ENCODE results near the gene BCORL1.

BCORL1 gene

DNA sequence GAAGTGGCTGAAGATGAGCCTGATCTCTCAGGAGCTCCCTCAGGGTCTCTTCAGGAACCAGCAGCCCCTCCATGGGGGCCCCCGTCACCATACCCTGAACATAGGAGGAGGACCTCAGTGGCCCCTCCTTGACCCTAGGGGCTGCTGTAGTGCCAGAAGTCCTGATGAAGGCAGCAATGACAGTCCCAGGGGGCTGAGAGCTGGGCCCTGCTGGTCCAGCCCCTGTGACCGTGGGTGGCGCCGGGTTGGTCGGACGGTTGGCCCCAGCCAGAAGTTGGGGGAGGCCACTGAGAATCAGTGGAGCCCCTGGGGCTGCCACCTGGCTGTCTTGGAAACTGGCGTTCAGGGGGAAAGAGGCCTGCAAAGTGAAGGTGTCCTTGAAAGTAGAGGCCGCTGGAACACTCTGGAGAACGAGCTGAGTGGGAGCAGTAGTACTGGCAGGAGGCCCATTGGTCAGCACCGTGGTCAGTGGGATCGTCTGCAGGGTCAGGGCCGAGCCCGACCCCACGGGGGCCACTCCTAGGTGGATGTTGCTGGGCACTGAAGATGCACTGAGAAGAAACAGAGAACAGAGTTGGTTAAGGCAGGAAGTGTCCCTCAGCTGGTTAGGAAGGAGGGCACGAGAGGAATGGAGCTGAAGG, 84.7 kb downstream of the BCORL1 start:
- DNase-seq, result no peak

DNA sequence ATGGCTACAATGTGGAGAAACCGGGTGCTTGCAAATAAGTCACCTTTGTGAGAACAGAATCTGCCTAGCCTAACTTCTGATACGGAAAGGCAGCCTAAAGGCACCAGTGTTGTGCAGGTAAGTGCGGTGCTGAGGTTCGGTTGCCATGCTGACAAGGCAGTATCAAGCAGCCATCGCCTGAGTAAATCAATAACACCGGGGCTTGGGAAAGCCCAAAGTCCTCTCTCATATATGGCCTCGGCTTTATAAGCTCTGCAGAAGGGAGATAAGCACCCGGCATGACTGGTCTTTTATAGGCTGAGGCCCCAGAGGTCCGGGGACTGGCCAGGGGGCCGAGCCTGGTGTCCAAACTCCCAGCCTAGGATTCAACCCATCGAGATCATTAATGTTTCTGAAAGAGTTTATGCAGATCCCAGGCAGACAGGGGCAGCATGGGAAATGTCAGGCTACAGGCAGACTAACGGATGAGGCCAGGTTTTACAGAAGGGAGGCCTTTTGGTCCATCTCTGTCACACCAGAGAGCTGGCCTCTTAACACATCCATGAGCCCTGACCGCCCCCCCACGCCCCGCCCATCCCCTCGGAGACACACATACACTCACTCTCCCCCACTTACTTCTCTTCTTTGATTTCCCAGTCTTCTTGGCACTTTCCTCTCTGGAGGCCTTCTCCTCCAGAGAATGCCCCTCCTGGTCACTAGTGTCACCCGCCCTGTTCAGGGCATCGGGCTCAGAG, 89.3 kb downstream of the BCORL1 start:
- DNase-seq, result no peak

DNA sequence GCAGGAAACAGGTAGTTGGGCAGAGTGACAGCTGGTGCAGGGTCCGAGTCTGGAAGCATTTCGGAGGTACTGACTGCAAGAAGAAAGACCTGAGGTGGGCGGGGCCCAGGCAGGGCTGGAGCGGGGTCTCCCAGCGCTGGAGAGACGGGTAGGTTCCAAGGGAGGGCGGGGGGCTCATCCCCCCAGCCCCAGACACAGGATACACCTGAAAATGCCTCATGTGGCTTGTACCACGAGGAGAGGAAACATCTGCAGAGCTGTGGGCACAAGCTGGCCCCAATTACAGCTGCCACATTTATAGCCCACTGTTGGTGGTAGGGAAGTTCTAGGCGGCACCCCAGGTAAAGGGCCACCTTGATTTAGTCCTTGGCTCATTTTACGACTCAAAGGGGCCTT, 89.9 kb downstream of the BCORL1 start:
- DNase-seq, result no peak

DNA sequence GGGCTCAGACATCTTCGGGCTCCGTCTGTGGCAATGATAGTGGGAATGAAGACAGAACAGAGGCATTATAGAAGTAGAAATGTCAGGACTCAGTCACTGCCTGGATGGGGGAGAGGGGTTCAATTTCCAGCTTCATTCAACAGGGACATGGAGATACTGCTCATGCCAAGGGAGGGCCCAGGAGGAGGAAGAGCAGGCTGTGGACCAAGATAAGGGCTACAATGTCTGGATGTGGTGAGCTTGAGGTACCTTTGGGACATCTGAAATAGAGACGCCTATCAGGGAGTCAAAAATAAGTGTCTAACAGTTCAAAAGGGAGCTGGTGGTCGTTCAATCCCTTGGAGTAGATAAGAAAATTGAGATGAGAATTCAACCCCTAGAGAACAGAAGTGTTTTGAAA, 93.3 kb downstream of the BCORL1 start:
- DNase-seq, result no peak

DNA sequence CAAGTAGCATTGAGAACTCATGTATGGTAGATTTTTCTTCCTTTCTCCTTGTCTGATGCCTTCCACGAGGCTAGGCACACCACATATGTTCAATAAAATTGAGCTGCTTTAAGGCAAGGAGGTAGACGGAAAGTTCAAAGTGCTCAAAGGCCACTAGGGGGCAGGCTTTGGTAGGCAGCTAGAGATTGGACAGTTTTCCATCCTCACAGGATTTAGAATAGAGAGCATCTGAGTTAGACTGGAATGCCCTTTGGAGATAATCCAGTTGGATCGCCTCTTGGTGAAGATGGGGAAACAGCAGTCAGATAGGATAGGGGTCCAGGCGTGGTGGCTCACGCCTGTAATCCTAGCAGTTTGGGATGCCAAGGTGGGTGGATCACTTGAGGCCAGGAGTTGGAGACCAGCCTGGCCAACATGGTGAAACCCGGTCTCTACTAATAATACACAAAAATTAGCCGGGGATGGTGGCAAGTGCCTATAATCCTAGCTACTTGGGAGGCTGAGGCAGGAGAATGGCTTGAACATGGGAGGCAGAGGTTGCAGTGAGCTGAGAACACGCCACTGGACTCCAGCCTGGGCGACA, 97.5 kb downstream of the BCORL1 start:
- DNase-seq, result peak; percentile 52

DNA sequence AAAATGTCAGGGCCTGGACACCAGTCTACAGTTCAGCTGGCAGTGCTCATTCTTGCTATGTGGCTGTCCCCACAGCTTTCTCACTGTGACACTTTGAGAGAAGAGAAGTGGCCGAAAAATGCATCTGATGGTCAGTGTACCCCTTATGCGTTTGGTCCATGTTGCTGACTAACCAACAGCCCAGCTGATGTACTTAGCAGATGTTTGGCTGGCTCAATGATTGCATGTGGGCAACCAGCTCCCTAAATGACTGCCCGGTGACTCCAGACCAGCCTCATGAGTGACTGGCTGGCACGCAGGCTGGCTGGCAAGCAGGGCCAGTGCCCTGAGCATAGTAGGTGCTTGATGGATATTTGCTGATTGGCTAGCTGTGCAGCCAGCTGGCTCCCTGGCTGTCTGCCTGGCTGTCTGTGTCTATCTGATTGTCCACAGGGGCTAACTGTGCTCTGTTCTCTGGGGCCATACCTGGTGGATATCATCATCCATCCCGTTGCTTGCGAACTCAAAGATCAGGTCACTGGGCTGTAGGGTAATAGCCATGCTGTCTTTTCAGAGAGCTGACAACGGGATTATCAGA, 98.4 kb downstream of the BCORL1 start:
- DNase-seq, result no peak

DNA sequence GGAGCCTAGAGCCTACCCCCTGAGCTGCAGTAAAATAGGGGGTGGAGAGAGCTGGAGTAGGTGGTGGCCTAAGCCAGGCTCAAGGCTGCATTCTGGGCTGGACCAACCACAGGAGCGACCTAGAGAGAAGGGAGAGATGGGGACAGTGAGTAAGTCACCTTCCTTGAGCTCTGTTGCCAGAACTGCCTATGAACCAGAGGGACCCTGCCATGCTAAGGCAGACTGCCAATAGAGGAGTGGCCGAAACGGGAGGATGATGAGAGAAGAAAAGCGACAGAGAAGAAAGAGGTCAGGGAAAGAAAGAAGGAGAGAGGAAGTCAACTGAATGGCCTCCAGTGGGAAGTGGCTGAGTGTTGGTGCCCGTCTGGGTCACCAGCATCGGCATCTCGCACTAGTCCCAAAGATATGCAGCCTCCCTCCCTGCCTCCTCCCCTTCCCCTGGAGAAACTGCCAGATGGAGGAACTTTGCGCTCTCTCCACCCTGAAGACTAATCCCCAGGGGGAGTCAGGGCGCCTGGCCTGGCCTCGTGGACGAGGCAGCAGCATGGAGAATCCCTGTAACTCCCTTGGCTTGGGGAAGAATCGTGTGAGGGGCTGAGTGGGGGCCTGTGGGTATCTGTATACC, 99.1 kb downstream of the BCORL1 start:
- DNase-seq, result no peak

DNA sequence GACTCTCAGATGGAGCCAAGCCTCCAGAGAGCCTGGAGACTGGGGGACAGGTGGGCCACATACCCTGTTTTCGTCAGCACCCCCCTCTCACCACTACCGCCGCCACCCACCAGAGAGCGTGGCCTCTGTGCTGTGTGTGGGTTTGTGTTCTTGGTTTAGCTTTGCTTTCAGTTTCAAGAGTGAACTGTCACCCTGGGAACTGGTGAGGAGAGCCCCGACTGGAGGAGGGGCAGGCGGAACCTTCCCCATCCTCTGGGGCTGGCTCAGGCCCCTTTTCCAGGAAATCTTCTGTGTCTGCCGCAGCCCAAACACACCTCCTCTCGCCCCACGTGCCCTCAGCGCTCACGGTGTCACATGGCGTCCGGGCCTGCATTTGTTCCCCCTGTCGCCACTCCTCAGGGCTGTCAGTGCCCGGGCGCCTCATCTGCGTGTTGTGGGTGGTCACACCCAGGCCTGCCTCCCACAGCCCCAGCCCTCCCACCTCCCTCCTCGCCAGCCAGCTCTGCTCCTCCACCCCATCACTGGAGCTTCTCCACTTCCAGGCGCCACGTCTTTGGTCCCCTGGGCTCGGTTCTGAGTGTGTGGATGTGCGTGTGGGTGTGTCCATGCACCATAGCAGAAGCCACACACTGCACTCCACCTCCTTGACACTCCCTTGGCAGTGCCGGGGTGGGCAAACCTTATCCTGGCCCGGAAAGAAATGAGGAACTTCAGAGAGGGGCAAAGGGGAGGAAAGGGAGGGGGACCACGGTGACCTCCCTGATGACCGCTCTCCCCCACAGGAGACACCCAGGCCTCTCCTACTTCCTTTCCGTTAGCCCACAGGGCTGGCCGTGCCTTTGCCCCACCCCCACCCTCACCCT, 100.0 kb downstream of the BCORL1 start:
- peak; percentile 82 for DNase-seq

DNA sequence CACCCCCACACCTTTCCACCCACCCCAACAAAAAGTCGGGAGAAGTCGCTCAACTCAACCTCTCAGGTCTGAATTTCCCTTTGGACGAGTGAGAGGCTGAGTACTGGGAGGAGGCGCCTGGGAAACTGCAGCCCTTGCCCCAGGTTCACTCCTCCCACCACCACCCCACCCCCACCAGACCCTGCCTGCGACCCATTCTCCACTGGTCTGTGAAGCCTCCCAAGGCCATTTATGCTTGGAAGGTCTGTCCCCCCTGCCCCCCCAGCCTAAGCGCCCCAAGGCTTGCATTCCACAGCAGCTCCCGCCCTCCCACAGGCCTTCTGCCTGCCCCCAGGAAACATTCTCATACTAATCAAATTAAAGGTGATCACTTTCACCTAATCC, 100.7 kb downstream of the BCORL1 start:
- DNase-seq, result no peak

DNA sequence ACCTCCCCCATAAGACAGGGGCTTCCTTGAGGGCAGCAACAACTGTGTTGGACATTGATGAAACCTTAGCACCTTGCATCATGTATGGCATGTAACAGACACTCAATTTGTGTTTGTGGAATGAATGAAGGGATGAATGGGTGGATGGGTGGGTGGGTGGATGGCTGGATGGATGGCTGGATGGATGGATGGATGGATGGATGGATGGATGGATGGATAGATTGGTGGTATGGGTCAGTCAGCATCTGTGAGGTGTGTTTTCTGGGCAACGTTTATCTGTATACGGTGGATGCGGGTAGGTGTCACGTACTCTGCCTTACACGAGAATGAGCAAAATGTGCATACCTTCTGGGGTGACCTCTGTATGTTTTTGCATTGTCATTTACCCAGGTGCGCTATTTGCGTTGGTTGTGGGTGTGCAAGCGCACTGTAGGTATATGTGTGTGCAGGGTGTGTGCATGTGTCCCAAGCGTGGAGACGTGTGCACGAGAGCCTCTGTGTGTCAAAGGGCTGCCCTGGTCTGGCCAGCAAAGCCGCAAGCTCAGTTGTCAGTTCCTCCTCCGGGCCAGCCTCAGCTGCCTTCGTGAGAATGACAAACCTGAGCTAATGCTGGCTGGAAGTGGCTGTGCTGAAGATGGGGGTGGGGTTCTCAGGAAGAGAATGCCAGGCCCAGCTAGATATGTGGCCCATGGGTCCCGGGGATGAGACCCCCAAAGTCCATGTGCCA, 101.4 kb downstream of the BCORL1 start:
- peak; percentile 42 for DNase-seq

DNA sequence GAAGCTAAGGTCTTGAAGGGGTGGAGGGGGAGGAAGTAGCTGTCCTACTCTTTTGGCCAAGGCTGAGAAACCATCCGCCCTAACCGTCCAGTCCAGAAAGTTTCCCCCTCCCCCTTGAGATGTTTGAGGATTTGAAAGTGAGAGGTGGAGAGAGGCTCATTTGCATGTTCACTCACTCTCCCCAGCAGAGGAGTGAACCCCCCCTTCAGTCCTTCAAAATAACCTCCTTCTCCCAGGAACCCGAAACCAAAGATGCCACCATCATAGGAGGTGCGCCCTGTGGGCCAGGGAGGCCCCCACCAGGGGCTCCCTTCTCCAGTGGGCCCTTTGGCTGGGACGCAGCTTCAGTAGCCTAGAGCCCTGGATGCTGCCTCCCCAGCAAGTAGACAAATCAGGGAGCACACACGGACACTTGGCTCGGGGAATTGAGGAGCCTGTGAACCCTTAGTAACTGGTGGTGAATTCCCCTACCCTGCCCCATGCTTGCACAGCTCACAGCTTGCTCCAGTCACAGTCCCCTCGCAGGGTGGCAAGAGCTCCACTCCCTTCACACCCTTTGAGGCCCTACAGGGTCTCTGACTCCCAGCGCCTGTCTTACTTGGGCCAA, 102.3 kb downstream of the BCORL1 start:
- no peak for DNase-seq

DNA sequence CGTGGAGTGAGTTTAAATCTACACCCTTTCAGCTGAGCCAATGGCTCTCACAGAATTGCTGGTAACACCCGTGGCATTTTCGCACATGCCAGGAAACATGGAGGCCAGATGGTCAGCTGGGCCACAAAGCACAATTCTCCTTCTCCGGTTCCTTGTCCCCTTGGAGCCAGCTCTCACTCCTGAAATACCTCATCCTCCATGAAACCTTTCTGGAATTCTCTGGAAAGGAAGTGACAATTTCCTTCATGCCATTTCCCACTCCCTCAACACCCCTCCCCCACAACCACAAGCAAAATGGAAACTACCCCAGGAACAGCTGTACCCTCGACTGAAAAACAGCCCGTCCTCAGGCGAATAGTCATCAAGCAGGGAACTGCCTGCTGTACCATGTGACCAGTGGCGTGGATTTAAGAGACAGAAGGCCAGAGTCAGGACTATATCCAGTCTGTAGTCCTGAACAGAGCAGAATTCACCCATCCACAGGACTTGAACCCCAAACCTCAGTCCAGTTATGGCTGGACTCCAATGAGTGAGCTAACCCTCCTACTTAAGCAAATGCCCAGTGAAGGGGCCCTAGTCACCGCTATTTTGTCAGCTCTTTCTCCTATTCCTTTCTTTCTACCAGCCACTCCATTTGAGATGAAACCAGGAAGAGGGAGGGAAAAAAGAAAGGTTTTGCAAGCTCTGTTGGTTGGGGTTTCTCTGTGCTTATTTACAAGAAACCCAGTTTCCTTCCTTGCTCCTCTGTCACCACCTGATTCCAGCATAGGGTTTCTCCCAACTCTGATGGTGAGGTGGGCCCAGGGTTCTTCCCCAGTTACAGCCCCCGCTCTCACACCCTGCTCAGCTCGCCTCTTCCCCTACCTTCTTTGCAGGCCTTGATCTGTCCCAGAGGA, 103.4 kb downstream of the BCORL1 start:
- DNase-seq, result no peak

DNA sequence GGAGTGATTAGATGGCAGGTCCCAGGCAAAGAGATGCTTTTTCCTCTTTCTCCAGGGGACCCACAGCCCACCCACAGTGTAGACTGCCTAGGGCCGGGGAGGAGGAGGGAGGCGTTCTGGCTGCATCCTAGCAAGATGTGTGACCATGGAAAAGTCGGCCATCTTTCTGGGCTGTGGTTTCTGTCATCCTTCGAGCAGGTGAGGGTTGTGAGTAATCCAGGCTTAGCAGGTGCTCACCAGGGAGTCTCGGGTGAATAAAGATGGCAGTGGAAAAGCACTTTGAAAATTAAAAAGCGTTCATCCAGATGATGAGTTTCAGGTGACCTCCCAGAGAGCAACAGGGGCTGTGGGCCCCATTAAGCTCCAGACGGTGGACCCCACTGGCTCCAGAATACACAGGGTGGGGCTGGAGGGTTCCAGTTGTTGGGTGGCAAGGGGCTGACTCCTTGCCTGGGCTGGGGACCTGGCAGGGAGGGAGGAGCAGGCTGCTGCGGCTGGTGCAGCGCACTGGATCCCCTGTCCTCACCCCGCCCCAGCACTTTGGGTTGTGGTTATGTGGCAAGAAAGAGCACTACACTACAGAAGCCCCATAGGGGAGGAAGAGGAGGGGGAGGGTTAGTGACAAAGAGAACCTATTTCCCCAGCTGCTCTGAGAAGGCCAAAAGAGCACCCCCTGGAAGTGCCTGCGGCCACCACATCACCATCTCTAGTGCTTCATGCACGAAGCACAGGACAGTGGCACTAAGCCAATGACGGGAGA, 104.2 kb downstream of the BCORL1 start:
- DNase-seq, result peak; percentile 70

DNA sequence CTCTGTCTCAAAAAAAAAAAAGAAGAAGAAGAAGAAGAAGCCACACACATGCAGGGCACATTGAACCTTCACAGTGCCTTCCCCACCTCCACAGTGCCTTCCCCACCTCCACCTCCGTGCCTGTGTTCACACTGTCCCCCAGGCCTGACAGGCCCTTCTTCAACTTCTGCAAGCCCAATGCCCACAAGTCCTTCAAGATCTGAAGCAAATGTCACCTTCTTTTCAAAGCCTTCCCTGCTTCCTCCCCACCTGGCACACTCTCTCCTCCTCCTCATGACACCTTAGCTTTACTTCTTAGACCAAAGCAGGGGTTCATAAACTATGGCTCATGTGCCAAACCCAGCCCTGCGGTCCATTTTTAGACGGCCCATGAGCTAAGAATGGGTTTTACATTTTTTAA, 107.9 kb downstream of the BCORL1 start:
- no peak for DNase-seq

DNA sequence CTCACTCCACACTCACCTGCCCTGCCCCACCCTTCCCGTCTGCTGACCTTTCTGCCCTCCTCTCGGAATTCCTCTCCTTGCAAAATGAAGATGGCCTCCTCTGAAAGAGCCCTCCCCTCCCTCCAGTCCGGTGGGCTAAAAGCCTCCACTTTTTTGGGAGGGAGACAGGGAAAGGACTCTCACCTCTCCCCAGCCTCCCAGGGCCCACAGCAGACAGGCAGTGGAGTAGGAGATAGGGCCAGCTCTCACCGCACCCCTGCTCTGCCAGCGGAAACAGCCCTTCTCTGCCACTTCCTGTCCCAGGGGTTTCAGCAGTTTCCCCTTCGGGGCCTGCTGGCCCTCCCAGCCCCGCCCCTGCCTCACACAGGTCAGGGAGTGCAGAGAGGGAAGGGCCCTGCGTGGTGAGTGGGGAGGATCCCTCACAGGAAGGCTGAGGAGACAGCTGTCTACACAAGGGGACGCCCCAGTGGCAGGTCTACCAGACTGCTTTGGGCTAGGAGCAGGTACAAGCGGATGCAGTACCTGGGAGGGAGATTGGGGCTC, 109.6 kb downstream of the BCORL1 start:
- peak; percentile 90 for DNase-seq

DNA sequence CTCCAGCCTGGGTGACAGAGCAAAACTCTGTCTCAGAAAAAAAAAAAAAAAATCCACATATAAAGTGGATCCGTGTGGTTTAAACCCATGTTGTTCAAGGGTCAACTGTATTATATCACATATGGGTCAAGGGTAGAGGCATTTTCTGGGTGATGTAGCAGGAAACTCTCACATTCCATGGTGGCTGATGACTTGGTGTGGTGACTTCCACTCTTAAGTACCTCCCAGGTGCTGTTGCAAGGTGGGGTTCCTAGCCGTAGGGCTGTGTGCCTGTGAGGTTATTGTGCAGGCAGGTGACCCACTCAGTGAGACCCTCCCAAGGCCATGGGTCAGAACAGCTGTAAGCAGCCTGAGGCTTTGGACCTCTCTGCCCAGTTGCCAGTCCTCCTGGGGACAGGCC, 110.8 kb downstream of the BCORL1 start:
- no peak for DNase-seq

DNA sequence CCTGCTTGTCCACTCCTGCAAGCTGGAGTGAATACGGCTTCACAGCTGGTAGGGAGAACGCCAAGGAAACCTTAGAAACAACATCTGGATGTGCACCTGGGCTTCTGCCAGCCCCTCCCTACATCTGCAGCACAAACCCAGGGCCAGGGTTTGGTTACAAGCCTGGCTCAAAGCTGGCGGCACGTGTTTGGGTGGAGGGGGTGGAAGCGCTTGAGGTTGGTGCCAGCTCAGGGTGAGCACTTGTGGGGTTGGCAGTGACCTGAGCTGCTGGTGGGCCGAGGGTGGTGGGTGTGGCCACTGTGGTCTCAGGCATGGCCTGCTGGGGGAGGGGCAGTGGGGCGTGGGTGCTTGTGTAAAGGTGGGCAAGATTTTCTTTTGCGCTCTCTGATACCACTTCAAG, 112.3 kb downstream of the BCORL1 start:
- no peak for DNase-seq

DNA sequence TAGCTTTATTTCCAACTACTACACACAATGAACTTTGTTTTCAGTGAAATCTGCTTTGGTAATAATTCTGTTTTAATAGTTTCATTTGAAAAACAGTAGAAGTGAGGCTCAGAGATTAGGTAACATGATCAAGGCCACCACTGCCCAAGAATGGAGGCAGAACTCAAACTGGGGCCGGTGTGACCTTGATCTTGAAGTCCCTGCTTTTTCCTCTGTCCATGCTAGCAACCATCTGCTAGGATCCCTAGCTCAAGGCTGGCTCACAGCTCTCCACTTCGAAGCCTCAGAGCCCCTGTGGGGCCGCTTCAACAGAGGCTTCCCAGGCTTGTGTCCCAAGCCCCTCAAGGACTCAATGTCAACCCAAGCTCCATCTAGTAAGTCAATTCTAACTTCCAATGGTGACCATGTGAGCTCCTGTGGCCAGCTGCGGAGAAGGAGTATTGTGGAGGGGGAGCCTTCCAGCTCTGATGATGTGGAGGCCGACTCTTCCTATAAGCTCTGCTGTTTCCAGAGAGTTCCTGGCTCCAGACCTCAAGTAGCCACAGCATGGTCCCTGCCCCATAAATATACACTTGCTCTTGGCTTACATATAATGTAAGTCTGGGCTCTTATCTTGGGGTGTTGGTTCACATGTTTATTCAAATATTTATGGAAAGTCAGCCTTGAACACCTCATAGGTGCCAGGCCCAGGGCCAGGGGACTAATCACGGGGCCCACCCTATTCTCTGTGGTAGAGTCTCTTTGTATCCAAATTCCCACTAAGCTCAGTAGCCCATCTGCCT, 113.0 kb downstream of the BCORL1 start:
- no peak for DNase-seq

All from CD4-positive, alpha-beta T cell treated with Interferon gamma for 1 hour (primary cell).